Retinal pigment epithelial cell (primary cell): Measurements from ENCODE around the gene CPEB1.
A peak's percentile ranks its signal among the peaks of the same experiment; 100 is the strongest.

Experiments used
- DNase-seq: peaks from one replicate; pipeline ENCODE4 v3.0.0-alpha.2; 2010; ENCODE audit warnings: low read depth
- H3K4me3 ChIP-seq: 2 replicates; pipeline ENCODE4 v1.5.1; 2011; ENCODE audit warnings: mild to moderate bottlenecking, low read length, control low read depth, moderate library complexity
- CTCF ChIP-seq: conservative IDR thresholded peaks from 2 replicates; pipeline ENCODE4 v1.5.1; 2011; ENCODE audit warnings: low read depth, low read length, control low read depth, inconsistent platforms

Gene CPEB1

GRCh38 chr15:82572311-82572710 lies 74.9 kb downstream of the CPEB1 start:
- TF ChIP-seq CTCF = no peak
- DNase-seq = no peak

GRCh38 chr15:82571722-82572222 lies 75.4 kb downstream of the CPEB1 start:
- TF ChIP-seq CTCF = no peak
- peak; percentile 31 for DNase-seq
- H3K4me3 ChIP-seq = peak overlapping the region; percentile 48

More at GRCh38 chr15:82572311-82572710, 74.9 kb downstream of the CPEB1 start:
- H3K4me3 ChIP-seq = no peak overlapping the region

- no peak overlapping the region for H3K4me3 ChIP-seq
- no peak for DNase-seq
These were observed 76.2 kb downstream of the CPEB1 start for GRCh38 chr15:82570721-82571508.

GRCh38 chr15:82569834-82570233 lies 77.3 kb downstream of the CPEB1 start:
- no peak for TF ChIP-seq CTCF
- no peak for DNase-seq
- H3K4me3 ChIP-seq = no peak overlapping the region

More at GRCh38 chr15:82570721-82571508, 76.2 kb downstream of the CPEB1 start:
- no peak for TF ChIP-seq CTCF

- no peak for TF ChIP-seq CTCF
- no peak overlapping the region for H3K4me3 ChIP-seq
- DNase-seq = no peak
These were observed 78.2 kb downstream of the CPEB1 start for GRCh38 chr15:82568986-82569385.

GRCh38 chr15:82567661-82568060 lies 79.5 kb downstream of the CPEB1 start:
- no peak for TF ChIP-seq CTCF
- no peak overlapping the region for H3K4me3 ChIP-seq
- no peak for DNase-seq

- H3K4me3 ChIP-seq = no peak overlapping the region
- no peak for TF ChIP-seq CTCF
- DNase-seq = no peak
These were observed 80.5 kb downstream of the CPEB1 start for GRCh38 chr15:82566690-82567089.
